SU-DHL-6 (cell line): ENCODE measurements around the gene KIF5B.

ENCODE experiments used
- EZH2phosphoT487 ChIP-seq: fragments of 200-600 bp; sonication (generic), shearing (Covaris generic); conservative IDR thresholded peaks from 2 replicates; pipeline ENCODE4 v1.6.1; 2018; ENCODE audit warnings: mild to moderate bottlenecking, antibody characterized with exemption, low read length, moderate library complexity, mixed read lengths
- TF ChIP-seq, protein P1 (sequence below): fragments of 200-600 bp; sonication (generic); IDR thresholded peaks from one replicate; pipeline ENCODE4 v1.5.1; 2017; ENCODE audit warnings: antibody characterized with exemption, mild to moderate bottlenecking, low read length, moderate library complexity; ENCODE audit not compliant: insufficient read depth, poor library complexity, severe bottlenecking

DNA sequence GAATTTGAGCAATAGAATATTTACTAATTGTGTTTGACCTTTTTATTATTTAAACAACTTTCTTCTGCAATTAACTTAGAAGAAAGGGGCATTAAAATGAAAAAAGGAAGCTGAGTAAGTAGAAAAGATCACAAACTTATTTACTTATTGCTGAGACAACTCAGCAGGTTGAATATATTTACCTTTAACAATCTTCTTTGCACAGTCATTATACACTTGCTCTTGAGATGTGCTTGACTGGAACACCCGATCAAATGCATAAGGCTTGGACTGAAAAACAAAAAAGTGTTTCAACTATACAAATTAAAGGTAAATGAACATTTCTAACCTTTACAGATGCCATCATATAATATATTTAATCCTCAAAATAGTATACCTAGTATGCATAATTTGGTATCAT is 7.9 kb downstream of the KIF5B start:
- TF ChIP-seq, protein P1, sequence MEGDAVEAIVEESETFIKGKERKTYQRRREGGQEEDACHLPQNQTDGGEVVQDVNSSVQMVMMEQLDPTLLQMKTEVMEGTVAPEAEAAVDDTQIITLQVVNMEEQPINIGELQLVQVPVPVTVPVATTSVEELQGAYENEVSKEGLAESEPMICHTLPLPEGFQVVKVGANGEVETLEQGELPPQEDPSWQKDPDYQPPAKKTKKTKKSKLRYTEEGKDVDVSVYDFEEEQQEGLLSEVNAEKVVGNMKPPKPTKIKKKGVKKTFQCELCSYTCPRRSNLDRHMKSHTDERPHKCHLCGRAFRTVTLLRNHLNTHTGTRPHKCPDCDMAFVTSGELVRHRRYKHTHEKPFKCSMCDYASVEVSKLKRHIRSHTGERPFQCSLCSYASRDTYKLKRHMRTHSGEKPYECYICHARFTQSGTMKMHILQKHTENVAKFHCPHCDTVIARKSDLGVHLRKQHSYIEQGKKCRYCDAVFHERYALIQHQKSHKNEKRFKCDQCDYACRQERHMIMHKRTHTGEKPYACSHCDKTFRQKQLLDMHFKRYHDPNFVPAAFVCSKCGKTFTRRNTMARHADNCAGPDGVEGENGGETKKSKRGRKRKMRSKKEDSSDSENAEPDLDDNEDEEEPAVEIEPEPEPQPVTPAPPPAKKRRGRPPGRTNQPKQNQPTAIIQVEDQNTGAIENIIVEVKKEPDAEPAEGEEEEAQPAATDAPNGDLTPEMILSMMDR, result no peak
- no peak for TF ChIP-seq EZH2phosphoT487
